HG02973 (cell line): ENCODE results near the gene POC1A.
"Not testable (repeated sequence)": the region's sequence is repeated elsewhere in the genome, so short reads cannot be mapped to it uniquely, and the experiment has no call there.

Experiments
- ATAC-seq: cut with Tn5 transposase; IDR thresholded peaks from one replicate; pipeline ENCODE4 v1.9.1; 2021; ENCODE audit warnings: moderate library complexity; ENCODE audit not compliant: unreplicated experiment

Gene POC1A

DNA sequence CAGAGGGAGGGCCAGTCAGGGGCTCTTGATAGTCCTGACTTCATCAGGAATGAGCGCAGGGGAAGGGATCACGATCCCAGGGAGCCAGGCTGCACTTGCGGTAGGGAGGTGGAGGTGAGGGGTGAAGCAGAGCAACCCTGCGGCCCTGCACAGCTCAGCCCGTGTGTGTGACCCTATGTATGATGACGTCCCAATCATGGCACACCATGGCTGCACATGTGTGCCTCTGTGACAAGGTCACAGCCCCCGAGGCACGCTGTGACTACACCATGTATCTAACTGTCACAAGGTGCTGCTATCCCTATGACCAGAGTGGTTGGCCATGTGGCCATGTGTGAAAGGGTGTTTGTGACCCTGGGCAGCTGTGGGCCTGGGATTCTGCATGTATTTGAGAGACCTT is 30.5 kb upstream of the POC1A start:
- ATAC-seq = no peak

DNA sequence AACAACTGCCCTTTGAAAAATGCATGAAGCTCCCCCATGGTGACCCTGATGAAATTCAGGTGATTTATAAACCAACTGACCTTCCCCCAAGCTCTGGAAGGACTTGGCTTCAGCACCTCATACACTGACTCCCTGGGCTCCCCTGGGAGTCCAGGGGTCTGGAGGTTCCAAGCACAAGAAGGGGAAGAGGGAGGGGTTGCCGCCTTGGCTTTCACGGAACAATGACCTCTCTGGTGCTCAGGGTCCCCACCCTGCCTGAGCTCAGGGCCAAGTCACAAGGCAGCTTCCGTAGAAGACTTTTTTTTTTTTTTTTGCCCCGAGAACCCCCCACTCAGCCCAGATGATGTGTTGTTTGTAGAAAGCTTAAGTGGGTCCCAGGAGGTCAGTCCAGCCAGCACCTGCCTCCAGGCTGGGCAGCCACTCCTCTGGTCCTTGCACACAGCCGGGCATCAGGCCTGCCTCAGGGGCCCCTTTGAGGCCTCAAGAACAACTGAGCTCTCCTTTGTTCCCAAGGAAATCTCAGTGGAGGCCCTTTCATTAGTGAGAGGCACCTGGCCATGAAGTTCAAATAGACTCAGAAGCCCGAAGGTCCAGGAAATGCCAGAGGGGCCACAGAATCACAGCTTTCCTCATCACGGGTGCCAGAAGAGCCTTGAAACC is 29.7 kb upstream of the POC1A start:
- no peak for ATAC-seq

DNA sequence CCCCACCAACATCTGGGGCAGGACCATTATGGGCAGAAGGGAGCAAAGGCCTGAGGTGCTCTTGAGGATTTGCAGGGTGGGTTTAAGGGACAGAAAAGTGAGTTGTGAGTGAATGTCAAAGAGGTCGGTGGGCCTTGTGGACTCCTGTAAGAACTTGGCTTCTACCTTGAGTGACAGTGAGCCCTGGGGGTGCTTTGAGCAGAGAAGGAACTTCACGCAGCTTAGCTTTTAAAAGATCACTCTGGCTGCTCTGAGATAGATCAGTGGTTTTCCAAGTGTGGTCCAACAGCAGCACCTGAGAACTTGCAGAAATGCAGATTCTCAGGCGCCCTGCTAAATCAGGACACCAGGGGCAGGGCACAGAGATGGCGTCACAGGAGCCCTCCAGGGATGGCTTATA is 28.5 kb upstream of the POC1A start:
- ATAC-seq = no peak

DNA sequence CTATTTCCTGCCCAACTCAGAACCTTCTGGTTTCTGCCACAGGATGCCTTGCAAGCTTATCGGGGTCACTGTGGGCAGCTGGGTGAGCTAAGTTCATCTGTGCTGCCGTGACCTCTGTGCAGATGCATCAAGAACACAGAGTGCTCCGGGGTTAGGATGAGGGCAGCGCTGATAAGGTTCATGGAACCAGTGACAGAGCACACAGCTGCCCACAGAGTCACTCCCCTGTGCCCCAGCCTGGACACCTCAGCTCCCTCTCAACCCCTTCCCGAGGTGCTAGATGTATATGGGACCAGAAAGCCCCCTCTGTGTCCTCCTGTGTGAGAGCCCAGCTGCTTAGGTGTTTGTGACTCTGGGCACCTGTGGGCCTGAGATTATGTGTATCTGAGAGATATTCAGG is 28.0 kb upstream of the POC1A start:
- no peak for ATAC-seq

DNA sequence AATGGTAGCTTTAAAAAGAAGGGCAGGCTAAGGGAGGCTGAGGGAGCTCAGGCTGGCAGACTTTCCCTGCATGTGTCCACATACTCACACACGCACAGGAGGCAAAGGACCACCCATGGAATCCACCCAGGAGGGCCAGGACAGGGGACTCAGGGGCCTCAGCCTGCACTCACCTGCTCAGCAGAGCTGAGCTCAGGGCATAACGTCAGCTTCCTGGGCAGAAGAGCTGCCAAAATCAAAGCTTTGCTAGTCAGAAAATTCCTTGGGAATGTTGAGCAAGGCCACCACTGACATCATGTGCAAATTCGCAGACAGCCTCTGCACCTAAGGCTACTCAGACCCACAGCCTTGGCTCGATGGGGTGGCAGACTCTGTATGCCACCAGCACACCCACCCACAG is 27.3 kb upstream of the POC1A start:
- no peak for ATAC-seq

DNA sequence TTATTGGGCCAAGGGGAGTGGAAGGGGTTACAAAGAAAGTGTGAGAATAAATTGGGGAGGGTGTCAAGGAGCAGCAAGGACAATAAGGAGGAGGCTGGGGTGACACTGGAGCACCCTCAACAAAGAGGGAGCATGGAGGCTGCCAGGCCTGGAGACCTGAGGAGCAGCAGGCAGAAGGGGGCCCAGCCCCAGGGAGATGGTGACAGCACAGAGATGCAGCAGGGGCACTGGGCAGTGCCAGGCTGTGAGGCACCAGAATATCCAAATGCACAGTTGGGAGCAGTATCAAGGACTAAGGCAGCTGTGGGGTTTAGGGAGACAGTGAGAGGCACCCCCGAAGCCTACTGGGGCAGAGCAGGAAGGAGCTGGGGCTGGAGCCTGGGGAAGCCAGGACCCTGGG is 24.3 kb upstream of the POC1A start:
- no peak for ATAC-seq

DNA sequence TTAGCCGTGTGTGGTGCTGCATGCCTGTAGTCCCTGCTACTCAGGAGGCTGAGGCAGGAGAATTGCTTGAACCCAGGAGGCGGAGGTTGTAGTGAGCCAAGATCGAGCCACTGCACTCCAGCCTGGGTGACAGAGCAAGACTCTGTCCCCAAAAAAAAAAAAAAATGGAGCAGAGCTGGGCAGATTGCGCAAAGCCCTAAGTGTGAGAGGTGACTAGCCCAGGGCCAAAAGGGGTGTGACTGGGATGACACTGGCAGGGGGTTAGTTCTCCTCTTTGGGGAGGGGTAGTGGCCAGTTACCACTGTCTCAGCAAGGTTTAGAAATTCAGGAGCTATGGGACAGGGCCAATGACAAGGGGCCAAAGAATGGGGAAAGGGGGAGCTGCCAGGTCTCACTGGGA is 23.9 kb upstream of the POC1A start:
- ATAC-seq = not testable (repeated sequence)

DNA sequence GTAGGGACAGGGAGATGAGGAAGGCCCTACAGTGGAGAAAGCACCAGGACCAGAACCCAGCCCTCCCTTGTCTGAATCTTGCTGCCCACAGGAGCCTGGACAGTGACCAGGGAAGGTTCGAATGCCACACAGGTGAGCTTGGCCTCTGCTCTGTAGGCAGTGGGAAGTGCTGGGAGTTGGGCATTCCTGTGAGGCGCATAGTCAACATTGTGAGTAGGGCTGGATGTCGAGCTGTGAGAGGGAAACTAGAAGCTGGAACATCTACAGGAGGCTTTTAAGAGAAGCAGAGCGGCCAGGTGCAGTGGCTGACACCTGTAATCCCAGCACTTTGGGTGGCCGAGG is 23.4 kb upstream of the POC1A start:
- no peak for ATAC-seq

DNA sequence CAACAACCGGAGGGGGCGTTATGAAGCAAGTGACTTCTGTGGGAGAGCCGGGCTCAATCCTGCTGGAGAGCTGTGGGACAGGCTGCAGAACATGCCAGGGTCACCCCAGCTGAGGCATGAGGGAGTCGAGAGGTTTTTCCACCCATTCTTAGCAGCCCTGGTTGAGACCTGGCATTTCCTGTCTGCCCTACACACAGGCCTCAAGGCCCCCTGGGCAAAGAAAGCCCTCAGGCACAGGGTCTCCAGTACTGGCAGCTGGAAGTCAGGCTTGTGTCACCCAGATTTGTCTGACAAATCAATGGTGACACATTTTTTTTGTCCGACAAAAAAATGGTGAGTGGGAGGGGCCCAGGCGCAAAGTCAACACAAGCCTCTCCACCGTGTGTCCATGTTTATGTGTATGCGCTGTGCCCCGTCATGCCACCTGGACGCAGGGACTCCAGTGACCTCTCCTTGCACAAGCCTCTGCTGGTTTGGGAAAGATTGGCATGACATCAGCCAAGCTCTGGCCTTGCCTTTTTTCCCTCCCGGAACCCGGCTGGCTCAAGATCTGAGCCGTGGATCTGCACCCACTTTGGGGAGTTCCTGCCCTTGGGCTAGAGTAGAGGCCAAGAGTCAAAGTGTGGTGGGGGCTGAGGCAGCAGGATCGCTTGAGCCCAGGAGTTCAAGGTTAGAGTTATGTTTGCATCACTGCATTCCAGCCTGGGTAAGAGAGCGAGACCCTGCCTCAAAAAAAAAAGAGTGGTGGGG is 22.9 kb upstream of the POC1A start:
- no peak for ATAC-seq

DNA sequence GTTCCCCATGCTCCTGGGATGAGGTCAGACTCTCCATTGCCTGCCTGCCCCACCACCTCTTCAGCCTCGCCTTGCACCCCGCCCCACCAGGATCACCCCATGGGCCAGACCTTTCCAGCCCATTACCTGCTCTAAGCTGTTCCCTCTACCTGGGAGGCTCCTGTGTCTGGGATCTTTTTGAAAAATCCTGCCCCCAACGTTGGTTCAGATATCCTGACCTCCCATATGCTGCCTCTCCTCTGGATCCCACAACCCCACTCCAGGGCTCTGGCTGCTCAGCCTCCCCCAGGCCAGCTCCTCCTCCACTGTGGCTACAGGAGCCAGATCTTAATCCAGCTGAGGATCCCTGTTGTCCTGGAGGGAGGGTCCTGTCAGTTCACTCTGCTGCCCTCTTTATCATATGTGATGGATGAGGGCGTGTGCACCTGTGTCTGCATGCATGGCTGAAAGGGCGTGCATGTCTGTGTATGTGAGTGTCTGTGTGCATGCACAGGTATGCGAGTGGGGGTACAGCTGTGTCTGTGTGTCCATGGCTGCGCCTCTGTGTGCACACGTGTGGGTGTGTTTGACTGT is 22.0 kb upstream of the POC1A start:
- ATAC-seq = no peak

DNA sequence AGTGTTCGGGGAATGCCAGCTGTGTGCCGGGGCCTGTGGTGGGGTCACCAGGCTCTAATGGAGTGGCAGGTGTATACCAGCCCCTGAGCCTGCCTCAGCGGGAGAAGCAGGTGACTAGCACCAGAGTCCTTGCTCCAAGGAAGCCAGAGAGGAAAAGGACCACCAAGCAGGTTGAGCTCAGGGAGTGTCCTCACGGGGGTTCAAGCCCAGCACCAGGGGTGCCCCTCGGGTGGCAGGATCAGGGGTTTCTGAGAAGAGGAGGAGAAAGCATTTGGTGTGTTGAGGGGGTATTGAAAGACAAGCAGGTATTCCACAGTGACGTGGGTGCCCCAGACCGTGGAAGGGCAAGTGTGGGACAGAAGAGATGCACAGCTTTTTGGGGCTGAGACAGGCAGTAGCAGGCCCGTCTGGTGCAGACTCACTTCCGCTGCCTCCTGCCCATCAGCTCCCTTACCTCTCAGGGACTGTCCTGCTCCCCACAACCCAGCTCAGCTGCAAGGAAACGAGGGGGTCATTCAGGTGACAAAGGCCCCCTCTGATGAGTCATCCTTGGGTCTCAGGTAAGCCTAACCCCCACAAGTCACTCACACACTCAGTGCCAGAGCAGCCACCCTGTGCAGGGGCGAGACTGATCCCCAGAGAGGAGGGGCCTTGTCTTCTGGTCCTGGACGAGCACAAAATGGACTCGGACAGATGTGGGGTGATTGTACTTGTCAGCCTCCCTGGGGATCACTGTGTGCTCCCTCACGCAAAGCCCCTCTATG is 21.4 kb upstream of the POC1A start:
- ATAC-seq = no peak

DNA sequence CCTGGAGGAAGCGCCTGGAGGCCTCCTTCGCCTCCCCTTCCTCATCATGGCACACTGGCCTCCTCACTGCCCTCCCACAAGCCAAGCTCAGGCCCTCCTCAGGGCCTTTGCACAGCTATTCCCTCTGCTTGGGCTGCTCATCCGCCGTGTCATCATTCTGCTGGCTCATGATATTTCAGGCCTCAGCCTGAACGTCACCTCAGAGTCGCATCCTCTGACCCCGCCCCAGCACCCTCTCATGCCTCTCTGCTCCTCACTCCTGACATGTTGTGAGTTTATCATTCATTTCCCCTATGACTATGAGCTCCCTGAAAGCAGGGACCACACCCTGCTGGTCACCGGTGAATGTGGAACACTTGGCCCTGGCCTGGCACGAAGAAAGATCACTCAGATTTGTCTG is 20.7 kb upstream of the POC1A start:
- ATAC-seq = no peak

DNA sequence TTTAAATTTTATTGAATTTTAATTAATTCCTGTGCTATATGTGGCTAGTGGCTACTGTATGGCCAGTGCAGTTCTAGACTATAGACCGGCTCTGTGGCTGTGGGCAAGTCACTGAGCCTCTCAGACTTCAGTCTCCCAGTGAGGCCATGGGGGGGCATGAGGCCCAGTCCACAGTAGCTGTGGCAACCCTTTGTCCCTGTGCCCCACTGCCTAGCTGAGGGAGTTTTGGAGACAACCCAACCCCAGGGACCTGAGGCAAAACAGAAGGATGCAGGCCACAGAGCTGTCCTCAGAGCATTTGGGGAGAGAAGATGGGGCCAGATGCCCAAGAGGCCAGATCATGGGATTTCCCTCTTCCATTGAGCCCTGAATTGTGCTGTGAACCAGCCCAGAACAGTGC is 18.9 kb upstream of the POC1A start:
- no peak for ATAC-seq

DNA sequence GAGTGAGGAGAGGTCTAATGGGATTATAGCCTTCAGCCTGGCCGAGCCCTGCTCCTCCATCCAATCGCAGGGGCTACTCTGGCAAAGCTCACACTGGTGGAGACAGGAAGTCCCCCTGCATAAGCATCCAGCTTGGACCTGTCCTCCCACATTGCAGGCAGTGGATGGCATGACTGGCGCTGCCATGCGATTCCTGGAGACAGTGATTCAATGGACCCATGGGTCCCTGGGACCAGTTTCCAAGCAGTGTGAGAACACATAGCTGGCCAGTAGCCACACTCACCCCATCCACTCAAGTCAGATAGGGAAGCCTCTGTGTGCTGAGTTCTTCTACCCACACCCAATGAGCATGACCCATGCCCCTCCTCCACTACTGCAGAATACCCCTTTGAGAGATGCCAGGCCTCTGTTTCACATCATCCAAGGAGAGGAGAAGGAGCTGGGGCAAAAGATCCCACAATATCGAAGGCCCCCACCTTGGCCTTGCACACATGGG is 18.1 kb upstream of the POC1A start:
- no peak for ATAC-seq

DNA sequence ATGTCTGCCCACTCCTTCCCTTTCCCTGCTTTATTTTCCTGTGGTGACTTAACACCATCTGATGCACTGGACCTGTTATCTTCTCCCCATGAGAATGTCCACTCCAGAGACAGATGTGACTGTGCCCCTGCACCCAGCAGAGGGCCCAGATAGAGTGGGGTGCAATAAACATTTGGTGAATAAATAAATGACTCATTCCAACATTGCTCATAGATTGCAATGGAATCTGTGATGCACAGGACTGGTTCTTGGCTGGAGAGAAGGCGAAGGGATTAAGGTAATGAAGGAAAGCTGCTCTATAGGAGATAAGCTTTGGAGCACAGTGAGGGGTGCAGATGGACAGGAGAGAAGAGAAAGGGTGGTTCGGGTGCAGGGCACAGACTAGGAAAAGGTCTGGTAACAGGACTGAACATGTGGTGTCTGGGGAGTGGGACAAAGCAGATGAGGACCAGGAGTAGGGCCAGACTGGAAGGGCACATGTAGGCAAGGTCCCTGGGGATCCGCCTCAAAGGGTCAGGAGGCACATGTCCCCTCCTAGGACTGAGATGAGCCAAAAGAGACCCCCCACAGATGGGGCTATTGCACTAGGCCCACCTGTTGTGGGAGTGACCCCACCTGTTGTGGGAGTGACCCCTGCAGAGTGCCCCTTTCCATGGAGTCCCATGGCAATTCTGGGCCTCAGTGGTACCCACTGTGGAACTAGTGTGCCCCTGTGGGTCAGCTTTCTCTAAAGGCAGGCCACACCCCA is 17.5 kb upstream of the POC1A start:
- ATAC-seq = no peak

DNA sequence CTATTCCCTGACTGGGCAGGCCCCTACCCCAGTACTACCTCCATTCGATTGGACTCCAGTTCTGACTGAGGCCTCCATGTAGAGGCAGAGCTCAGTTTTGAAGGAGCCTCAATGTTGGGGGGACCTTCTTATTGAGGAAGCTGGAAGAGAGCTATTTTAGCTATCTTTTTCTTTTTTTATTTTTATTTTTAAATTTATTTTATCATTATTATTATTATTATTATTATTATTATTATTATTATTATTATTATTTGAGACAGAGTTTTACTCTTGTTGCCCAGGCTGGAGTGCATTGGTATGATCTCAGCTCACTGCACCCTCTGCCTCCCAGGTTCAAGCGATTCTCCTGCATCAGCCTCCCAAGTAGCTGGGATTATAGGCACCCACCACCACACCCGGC is 16.0 kb upstream of the POC1A start:
- not testable (repeated sequence) for ATAC-seq

DNA sequence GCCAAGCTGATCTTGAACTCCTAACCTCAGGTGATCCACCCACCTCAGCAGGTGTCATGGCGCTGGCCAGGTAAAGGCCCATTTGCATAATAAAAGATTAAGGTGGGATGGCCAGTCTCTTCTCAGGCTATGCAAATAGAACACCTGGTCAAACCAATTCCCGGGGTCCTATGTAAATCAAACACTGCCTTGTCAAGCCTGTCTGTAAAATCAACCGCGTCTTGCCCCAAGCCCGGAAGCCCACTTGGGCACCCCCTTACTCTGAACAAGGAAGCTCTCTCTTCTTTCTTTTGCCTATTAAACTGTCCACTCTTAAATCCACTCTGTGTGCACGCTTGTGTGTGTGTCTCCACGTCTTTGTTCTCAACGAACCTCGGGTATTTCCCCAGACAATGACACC is 13.0 kb upstream of the POC1A start:
- no peak for ATAC-seq

DNA sequence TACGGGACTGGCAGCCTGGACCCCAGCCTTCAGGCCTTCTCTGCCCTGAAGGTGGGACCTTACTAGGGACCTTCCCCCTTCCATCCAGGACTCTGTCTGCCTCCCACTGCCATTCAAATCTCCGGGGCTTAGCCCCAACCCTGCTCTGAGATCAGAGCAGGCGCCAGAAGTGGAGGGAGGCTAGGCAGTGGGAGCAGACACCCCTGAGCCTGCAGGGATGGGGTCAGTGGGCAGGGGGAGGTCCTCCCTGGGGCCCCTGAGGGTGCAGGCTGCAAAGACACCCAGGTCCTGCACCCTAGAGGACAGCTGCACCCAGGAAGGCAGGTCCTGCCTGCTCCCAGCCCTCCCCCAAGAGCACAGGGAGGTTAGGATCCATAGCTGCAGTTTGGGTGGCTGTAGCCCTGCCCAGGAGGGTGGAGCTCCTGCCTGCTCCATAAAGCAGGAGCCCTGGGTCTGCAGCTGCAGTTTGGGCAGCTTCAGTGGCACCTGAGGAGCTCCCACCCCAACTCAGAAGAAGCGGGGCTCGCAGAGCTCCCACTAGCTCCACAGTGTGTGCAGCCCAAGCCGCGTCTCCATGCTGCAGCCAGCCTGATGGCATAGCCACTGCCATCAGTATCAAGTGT is 8.1 kb upstream of the POC1A start:
- ATAC-seq = no peak

DNA sequence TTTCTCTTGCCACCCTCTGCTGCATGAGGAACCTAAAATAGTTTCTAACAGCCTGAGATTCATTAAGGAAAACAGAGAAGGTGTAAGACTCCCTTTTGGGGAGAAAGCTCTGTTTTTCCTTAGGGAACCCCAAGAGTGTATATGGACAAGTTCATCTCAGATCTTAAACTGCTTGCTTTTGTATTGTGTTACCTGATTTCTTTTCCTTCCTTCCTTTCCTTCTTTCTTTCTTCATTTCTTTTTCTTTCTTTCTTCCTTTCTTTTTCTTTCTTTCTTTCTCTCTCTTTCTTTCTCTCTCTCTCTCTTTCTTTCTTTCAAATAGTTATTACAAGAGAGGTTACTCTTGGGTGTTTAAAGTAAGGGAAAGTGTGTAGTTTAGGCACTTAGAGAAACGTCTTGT is 5.3 kb upstream of the POC1A start:
- ATAC-seq = no peak

DNA sequence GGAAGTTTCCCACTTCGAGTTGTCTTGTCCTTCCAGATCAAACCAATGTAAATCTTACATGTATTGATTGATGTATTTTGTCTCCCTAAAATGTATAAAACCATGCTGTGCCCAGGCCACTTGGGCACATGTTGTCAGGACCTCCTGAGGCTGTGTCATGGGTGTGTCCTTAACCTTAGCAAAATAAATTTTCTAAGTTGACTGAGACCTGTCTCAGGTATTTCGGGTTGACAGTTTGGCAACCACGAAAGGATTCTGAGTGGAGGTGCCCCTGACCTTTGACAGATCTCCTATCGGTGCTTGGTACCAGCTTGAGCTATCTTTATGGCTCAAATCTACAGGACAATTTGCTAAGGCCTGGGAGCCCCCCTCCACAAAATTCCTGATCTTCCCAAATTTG is 1.7 kb upstream of the POC1A start:
- ATAC-seq = no peak
